ENCODE measurements around the gene SUPT4H1.

SUPT4H1 gene

DNA sequence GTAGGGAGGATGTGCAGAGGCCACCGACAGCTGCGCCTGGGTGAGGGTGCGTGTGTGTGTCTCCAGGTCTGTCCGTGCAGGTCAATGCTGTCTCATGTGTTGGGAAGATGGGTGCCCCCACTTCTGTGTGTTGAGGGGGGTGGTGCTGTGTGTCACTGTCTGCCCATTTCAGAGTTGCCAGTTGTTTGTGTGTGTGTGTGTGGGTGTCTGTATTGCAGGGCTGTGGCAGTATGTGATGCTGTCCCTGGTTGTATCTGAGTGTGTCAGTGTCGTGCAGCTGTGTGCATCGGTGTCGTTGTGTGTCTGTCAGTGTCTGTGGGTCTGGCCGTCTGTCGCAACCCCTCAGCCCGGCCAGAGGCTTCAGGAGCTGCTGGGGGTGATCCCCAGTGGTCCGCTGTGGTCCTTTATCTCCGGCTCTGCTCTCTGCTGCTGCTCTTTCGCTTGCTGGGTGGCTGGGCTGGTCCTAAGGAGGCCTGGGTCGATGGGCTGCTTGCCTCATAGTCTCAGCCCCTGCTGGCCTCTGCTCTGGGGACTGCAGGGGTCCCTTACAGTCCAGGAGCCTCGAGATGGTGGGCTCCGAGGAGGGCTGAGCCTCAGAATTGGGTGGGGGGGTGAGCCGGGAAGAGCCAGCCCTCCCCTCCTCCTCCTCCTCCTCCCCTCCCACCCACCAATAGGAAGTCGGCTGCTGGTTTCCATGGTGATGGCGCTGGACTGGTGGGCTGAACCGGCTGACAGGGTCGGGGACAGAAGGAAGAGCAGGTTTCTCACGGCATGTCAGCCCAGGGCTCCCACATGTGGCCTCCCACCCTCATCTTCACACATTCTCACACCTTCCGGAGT is 23.6 kb downstream of the SUPT4H1 start, which contains the start of gene TSPOAP1:
Gene TSPOAP1, minus strand, starts transcription at position 601 of the 840 bp plus-strand sequence. CDS start 875 bp downstream, outside the sequence.
- peak; percentile 82 for DNase-seq

DNA sequence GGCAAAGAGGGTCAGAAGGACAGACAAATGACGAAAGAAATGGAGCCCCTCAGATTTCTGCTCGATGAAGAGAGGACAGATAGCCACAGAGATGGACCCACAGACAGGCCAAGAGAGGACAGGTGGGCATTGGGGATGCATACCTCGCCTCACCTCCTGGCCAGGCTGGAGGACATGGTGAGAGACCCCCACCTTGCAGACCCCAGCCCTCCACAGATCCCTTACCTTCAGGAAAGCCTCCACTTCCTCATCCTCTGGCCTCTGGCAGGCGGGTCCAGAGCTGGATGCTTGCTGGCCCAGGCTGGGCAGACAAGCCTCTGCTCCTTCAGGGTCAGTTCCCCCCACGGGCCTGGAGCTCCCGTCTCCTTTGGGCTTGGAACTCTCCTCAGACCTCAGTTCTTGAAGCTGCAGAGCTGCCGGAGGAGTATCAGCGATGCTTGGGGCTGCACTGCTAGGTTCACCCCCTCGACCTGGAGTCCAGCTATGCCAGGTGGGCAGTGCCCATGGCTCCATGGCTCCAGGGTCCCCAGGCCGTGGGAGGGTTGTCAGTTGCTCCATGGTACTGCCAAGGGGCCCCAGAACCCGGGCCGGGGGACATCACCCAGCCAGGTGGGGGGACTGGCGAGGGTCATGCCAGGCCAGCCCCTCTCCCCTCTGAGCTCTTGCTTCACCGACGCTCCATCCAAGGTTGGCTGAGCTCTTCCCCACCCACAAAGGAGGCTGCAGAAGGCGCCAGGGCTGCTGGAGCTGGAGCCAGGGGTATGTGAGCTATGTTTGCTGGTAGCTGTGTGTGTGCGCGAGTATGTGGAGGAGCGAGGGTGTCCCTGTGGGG is 24.4 kb downstream of the SUPT4H1 start:
- DNase-seq = peak; percentile 51

DNA sequence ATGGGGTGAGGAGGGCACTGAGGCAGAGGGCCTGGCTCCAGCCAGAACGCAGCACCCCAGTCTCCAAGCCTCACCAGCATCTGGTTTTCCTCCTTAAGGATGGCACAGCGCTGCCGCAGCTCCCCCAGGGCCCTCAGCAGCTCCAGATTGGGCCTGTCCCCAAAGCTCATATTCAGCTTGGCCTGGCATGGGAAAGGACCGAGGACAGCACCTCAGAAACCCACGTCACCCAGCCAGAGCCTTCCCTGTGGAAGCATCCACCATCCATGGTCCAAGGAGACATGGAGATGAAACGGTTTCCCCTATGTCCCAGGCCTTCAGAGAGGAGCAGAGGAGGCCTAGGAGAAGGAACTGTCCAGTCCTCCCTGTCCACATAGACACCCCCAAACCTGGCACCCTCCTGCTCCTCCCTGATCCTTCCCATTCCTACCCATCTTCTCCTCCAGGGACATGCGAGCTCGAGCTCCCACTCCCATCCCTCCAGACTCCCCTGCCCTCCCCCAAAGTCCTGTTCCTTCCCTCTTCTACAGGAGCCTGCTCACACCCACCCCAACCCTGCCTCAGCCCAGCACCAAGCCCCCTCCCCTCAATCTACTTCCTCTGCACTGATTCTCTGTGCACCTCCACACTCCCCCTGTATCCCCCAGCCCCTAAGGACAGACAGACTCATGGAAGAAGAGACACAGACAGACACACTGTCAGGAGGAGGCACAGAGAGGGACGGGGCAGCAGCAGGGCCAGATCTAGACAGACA is 25.2 kb downstream of the SUPT4H1 start:
- DNase-seq = no peak

DNA sequence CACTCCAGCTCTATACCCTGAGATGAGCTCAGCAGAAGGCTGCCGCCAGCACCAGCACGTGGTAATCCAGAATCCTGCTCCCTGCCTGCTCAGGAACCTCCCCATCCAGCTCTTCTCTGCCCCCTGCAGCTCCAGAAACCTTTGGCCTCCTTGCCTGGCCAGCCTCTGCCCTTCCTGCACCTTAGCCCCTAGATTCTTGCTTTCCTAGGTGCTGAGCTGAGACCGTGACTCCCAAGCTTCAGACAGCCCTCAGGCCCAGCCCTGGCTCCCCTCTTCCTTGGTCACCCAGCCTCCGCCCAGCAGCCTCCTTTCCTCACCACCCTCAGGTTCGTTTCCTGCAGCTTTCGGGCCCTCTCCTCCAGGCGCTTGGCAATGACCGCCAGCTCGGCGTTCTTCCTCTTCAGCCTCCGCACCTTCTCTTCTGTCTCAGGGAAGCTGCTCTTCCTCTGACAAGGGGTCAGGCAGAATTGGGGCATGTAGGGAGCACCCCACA is 26.0 kb downstream of the SUPT4H1 start:
- DNase-seq = peak; percentile 17

DNA sequence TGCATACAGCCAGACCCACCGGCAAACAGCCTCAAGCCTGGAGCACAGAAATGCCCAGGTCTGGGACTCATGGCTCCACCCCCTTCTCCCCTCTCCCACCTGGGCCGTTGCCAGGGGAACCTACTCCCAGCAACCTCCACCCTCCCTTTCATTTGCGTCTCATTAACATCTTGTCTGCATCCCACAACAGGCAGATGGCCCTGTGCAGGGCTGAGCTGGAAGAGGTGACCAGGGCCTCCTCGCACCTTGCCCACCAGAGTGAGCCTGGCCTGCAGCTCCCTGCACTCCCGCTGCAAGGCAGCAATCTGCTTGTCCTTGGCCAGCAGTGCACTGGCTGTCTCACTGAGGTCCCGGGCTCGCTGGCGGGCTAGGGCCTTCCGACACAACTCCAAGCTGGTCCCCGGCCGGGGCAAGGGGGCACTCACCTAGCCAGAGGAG is 26.7 kb downstream of the SUPT4H1 start:
- no peak for DNase-seq

DNA sequence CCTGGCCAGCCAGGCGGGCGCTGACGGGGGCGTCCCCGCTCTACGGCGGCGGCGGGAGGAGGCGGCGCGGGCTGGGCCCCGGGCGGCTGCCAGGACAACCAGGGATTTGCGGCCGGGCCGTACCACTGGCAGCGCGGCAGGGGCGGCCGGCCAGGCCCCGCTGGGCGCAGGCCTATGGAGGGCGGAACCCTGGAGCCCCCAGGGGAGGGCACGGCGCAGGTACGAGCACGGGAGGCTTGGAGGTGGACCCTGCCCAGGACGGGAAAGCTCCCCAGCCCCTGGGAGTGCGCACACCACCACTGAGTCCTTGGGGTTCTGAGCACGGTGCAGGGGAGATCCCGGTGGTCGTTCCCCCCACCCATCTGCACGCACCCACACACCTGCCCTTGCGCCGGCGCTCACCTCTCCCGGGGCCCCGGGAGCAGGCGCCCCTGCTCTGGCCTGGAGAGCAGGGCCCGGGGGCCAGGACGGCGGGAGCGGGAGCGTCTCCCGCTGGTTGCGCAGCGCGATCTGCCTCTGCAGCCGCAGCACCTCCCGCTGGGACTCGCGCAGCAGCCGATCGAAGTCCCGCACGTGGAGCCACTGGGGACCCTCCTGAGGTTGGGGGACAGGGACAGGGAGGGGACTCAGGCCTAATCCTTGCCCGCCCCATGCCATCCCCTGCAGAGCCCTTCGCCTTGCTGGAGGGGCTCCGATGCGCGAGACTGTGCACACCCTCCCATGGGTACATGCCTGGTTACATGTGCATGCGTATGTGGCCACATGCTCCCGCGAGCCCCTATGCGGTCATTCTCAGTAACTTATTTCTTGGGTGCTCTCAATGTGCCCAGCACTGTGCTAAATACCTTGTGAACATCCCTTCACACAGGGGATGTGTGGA is 27.4 kb downstream of the SUPT4H1 start:
- DNase-seq = peak; percentile 24

DNA sequence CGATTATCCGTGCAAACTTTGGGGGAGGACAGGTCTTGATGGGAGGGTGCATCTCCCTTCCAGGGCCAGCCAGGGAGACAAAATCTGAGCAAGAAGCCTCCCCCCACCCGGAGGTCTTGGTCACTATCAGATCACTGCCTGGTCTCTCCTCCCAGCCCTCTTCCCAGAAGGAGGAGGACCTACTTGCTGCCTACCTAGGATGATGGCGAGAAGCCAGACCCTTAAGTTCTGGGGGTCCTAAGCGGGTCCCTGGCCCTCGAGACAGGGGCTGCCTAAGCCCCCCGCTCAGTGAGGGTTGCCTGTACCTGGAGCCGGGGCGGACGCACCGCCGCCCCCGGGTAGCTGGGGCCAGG is 28.0 kb downstream of the SUPT4H1 start:
- no peak for DNase-seq

DNA sequence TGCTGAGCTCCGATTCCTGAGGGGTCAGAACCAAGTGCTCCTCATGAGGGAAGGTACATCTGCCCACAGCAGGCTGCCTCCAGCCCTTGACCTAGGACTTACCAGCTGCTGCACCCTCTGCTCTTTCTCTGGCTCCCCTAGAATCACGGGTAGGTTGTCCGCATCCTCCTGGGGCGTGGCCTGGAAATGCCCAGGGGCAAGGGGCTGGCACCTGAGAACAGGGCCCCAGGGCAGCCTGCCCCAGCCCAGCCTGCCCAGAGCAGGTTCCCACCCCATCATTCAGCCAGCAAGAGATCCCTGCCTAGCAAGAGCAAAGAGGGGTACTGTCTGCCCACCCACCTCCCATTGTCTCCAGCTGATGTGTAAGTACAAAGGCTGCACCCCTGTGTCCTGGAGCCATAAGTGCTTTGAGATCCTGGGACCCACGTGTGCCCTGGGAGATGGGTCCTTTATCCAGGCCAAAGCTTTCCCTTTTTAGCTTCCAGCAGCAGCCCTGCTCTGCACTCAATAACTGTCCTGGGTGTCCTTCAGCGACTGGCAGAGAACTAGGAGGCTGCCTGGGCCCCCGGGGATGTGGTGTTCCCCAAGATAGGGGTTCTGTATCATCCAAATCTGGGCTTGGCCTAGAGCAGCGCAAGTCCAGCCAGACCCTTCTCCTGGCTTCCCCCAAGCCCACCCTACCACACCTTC is 28.5 kb downstream of the SUPT4H1 start:
- no peak for DNase-seq

DNA sequence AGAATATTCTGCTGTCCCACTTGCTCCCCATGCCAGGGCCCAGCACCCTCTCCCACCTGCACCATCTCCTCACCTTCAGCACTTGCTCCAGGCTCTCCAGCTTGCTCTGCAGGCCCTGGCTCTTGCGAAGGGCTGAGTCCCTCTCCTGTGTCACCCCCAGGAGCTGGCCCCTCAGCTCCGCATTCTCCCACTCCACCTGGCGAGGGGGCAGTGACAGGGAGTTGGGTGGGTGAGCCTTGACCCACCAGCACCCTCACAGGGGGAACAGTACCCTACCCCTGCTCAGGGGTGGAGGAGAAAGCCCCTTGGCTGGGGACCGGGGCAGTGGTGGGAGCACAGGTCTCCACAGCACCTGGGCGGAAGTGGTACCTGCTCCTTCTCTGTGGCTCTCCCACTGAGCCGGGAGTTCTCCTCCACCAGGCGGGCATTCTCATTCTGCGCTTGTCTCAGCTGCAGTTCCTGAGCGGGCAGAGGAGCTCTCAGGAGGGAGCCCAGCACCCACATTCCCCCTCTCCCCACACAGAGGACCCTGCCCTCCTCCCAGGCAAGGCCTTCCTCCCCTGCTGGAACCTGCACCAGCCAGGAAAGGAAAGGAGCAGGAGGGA is 29.3 kb downstream of the SUPT4H1 start:
- no peak for DNase-seq

DNA sequence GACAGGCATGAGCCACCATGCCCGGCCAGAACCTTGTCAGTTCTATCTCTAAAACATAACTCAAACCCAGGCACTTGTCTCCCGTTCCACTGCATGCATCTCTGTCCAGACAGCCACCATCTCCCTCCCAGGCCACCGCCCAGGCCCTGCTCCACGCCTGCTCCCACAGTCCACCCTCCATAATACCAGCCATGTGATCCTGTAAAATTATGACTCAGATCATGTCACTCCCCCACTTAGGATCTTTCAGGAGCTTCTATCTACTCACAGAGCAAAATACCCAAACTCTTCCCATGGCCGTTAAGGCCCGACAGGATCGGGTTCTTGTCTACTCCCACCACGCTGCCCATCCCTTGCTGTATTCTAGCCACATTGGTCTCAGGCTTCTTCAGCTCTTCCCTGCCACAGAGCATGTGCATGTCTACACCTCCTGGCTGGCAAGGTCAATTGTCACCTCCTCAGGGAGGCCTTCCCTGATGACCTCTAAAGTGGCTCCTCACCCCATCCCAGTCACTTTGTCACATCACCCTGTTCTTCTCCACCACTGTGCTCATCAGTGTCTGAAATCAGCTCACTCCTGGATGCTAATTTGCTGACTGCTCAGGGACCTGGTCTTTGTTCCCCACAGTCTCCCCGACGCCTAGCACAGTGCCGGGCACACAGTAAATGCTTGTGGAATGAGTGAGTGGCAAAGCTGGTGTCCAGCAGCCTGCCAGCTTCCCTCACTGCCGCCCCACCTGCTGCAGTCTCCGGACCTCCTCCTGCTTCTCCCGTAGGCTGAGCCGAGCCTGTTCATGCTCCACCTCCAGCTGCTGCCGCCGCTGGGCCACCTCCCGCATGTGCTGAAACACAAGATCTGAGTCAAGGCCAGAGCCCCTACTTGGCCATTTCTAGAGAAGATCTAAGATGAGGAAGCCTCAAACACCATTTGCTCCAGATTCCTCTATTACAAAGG is 30.2 kb downstream of the SUPT4H1 start:
- DNase-seq = no peak

DNA sequence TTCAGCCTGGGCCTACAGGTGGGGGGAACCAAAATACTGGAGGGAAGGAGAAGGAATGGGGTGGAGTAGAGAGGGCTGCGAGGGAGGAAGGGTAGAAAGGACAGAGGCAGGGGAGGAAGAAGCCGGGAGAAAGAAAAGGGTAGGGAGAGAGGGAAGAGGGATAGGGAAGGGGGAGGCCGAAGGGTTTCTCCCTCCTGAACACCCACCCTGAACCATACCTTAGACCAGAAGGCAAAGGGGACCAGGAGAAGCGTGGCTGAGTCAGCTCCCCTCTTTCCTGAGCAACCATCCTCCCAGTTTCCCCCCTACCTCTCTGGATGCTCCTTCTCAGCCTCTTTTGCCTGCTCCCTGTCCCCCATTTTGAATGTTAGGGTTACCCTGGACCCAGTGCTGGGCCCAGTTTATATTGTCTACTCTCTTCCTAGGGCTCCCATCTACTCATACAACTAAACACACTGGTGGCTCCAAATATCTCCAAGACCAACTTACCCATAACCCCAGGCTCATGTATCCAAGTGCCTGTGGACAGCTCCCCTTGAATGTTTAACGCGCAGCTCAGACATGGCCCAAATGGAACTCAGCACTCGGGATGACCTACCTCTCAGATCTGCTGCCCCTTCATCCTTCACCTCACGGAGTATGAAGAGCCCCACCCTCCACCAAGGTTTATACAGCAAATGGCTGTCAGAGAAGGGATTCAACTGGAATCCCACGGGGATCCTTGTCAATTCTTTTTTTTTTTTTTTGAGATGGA is 31.3 kb downstream of the SUPT4H1 start:
- no peak for DNase-seq

DNA sequence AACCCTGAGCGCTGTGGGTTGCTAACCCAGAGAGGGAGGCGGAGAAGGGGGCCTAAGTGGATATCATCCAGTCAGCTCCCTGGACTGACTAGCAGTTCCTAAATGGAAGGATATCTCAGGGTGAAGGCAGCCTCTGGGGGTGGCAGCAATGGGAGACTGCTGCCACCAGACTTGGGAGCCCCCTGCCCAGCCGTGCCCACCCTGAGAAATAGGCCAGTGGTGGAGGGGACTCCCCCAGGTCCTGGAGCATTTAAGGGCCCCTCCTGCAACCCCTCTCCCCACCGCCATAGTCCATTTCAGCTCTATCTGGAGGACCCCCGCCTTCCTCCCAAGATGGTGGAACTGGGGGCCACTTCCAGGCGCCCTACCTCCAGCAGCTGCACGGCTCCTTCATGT is 31.8 kb downstream of the SUPT4H1 start:
- no peak for DNase-seq

DNA sequence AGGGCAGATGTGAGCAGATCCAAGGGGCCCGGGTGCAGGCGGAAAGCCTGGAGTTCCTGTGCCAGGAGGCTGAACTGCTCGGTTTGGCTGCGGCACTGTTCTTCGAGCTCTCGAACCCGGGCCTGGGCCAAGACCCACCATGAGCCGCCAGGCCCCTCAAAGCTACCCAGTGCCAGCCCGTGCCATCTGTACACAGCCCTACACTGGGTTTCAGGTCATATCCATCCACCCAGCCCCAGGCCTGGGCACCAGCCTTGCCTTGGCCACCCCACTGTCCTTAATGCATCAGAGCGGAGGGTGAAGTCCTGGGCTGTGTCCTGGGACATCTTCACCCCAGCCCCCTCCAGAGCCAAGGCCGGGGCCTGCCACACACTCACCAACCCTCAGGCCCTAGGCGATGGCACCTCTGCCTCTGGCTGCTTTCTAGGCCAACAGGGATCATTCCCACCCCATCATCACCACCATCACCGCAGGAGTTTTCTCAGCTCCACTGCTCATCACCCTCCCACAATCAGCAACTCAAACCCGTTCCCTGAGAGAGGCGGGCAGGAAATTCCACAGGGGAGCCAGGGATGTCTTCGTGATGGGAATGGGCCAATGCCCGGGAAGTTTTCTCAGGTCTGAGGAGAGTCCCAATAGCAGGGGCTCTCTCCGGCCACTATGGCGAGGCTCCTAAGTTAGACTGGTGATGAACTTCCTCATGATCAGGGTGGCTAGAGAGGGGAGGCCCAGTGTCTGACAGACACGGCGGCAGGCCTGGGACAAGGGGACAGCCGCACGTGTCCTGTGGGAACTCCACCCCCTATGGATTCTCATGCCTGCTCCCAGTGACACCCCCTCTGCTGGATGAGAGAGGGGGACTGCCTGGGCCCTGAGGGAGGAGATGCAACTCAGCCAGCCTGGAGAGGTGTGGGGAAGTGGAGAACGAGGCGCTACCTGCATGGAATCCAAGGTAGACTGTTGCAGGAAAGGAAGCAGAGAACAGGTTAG is 32.5 kb downstream of the SUPT4H1 start:
- no peak for DNase-seq

DNA sequence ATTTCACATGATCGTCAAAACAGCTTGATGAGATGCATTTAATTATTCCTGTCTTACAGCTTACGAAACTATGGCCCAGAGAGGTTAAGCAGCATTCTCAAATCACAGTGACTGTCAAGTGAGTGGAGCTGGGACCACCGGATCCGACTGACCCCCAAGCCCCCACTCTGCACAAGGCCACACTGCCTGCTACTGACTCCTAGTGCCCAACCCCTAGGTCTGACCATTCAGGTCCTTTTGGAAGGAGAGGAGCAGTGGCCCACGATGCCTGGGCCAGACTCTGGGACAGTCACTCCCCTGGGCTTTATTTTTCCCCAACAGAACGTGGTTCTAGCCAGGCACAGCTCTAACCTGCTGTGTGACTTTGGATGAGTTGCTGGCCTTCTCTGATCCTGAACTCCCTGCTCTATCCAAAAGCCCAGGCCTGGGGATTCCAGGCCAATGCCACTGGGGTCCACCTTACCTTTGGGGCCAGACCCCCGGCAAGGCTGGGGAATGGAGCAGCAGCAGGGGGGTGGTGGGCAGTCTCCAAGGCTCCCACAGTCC is 33.3 kb downstream of the SUPT4H1 start:
- DNase-seq = no peak

DNA sequence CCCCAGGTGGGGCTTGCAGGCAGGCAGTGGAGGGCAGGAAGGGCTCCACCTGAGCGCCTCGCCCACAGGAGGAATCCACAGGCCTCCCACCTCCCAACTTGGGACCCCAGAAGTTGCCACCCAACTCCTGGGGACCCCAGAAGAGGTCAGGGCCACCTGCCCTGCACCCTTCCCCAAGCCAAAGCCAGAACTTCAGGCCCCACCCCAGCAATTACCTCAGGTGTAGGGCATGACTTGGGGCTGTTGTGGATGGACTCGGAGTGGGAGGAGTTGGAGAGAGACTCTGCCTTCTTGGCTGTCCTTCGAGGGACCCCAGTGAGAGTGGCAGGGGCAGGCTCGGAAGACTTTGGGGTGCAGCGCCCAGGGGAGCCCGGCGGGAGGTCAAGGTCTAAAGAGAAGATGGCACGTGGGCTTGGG is 33.9 kb downstream of the SUPT4H1 start:
- no peak for DNase-seq

DNA sequence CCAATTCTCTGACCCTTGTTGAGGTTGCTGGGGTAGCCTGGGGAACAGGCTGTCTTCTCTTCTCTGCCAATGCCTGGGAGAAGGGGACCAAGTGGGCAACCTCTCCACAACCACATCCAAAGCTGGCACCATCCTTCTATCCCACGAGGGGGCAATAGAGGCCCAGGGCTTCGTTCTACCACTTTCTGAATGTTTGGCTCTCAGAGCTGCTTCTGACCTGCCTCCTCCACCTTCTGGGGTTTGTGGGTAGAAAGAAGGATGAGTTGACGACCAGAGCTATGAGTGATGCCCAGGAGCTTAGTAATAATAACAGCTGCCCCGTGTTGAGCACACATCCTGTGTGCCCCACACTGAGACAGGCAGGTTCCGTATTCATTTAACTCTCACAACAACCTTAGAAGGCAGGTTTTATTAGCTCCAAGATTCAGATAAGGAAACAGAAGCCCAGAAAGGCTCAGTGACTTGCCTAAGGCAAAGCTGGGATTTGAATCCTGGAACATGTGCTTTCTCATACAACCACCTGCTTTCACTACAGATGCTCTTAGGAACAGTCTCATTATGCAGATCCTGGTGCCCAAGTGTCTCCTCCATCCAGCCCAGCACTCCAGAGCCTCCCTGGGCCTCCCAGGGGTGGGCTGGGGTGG is 34.5 kb downstream of the SUPT4H1 start:
- peak; percentile 77 for DNase-seq

All from hematopoietic multipotent progenitor cell treated with erythropoietin and hydrocortisone succinate and interleukin-3 and kit ligand, for 8 days (in vitro differentiated cells).